Effector memory CD8-positive, alpha-beta T cell (primary cell): ENCODE data around the gene RFPL4A.
A peak's percentile ranks its signal among the peaks of the same experiment; 100 is the strongest.
"Not testable (repeated sequence)": the region's sequence is repeated elsewhere in the genome, so short reads cannot be mapped to it uniquely, and the experiment has no call there.

ENCODE experiments used
- ATAC-seq: fragments of 150-1000 bp; cut with Tn5 transposase; replicated peaks from 2 replicates; pipeline ENCODE4 v1.10.0; 2021; ENCODE audit warnings: mild to moderate bottlenecking, moderate library complexity
- DNase-seq, 3 experiments: peaks; one replicate each; pipeline ENCODE4 v3.0.0; 2021
- H3K27ac Mint-ChIP-seq, 2 donors: one replicate each; pipeline ENCODE4 v1.8.0; 2022; ENCODE audit warnings: mild to moderate bottlenecking in 2 of 2, mixed read lengths in 2 of 2, moderate library complexity in 2 of 2
- H3K27me3 Mint-ChIP-seq, 2 donors: one replicate each; pipeline ENCODE4 v1.8.0; 2022; ENCODE audit warnings: mixed read lengths in 2 of 2
- H3K36me3 Mint-ChIP-seq: one replicate; pipeline ENCODE4 v1.8.0; 2022; ENCODE audit warnings: mild to moderate bottlenecking, moderate library complexity, mixed read lengths; ENCODE audit not compliant: insufficient read depth
- H3K4me1 Mint-ChIP-seq, 2 donors: one replicate each; pipeline ENCODE4 v1.8.0; 2022; ENCODE audit warnings: low read depth in 2 of 2, mixed read lengths in 2 of 2
- H3K4me3 Mint-ChIP-seq, 2 donors: one replicate each; pipeline ENCODE4 v1.8.0; 2022; ENCODE audit warnings: mild to moderate bottlenecking in 2 of 2, mixed read lengths in 2 of 2, moderate library complexity in 2 of 2
- H3K9me3 Mint-ChIP-seq, 2 donors: one replicate each; pipeline ENCODE4 v1.8.0; 2022; ENCODE audit warnings: mixed read lengths in 2 of 2

RFPL4A gene

GRCh38 chr19:55756808-55757207 is 2.1 kb upstream of the RFPL4A start:
- H3K27me3 Mint-ChIP-seq = peaks cover 40 to 60% of the 10 kb centered on the region in 2 donors
- DNase-seq, H3K27ac Mint-ChIP-seq, H3K36me3 Mint-ChIP-seq, H3K4me1 Mint-ChIP-seq, H3K4me3 Mint-ChIP-seq, H3K9me3 Mint-ChIP-seq, ATAC-seq: not testable (repeated sequence)

GRCh38 chr19:55766466-55766865 is 7.6 kb downstream of the RFPL4A start:
- H3K4me1 Mint-ChIP-seq = no peaks in the 10 kb centered on the region
- peaks cover 40 to 49% of the 10 kb centered on the region in 2 donors for H3K27me3 Mint-ChIP-seq
- H3K27ac Mint-ChIP-seq = no peak overlapping the region
- DNase-seq = no peak
- no peak overlapping the region for H3K4me3 Mint-ChIP-seq
- H3K36me3 Mint-ChIP-seq = no peaks in the 10 kb centered on the region
- H3K9me3 Mint-ChIP-seq = peaks cover 0 to 3% of the 10 kb centered on the region in 2 donors
- ATAC-seq = no peak

- H3K27ac Mint-ChIP-seq, H3K4me3 Mint-ChIP-seq, ATAC-seq, DNase-seq, H3K4me1 Mint-ChIP-seq, H3K36me3 Mint-ChIP-seq, H3K9me3 Mint-ChIP-seq: not testable (repeated sequence)
- H3K27me3 Mint-ChIP-seq = peaks cover 40 to 46% of the 10 kb centered on the region in 2 donors
Measured at GRCh38 chr19:55768818-55769217, 9.9 kb downstream of the RFPL4A start, which contains the start of gene RFPL4AL1. RFPL4AL1 (plus strand) TSS chr19:55769118; CDS start chr19:55771805, 2,687 bp downstream.

DNA sequence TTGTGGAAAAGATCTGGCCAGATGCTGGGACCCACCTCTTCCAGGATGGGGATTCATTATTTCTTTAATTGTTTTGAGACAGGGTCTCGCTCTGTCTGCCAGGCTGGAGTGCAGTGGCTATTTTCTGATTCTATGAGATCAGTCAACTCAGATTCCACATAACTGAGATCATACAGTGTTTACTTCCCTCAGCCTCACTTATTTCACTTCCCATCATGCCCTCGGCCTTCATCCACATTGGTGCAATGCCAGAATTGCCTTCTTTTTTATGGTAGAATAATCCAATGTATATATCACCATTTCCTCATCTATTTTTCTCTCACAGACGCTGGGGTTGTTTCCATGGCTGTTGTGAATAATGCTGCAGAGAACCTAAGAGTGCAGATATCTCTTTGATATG is 10.7 kb downstream of the RFPL4A start:
- H3K27ac Mint-ChIP-seq, ATAC-seq, H3K4me1 Mint-ChIP-seq, H3K4me3 Mint-ChIP-seq, H3K9me3 Mint-ChIP-seq, H3K36me3 Mint-ChIP-seq, DNase-seq: not testable (repeated sequence)
- H3K27me3 Mint-ChIP-seq = peaks cover 38 to 45% of the 10 kb centered on the region in 2 donors

GRCh38 chr19:55777528-55777927 is 18.6 kb downstream of the RFPL4A start:
- peaks cover 33 to 60% of the 10 kb centered on the region in 2 donors for H3K27me3 Mint-ChIP-seq
- H3K4me1 Mint-ChIP-seq = no peaks in the 10 kb centered on the region
- no peaks in the 10 kb centered on the region for H3K36me3 Mint-ChIP-seq
- no peaks in the 10 kb centered on the region for H3K9me3 Mint-ChIP-seq
- ATAC-seq (no peak), DNase-seq (no peak)
- no peak overlapping the region for H3K27ac Mint-ChIP-seq
- H3K4me3 Mint-ChIP-seq = no peak overlapping the region

- DNase-seq (no peak), ATAC-seq (no peak)
- Mint-ChIP-seq H3K27me3 (peaks cover 33 to 63% of the 10 kb centered on the region in 2 donors), H3K4me3 (no peak overlapping the region), H3K27ac (no peak overlapping the region), H3K4me1 (no peaks in the 10 kb centered on the region), H3K36me3 (no peaks in the 10 kb centered on the region), H3K9me3 (no peaks in the 10 kb centered on the region)
Measured at GRCh38 chr19:55778331-55778730, 19.4 kb downstream of the RFPL4A start.

DNA sequence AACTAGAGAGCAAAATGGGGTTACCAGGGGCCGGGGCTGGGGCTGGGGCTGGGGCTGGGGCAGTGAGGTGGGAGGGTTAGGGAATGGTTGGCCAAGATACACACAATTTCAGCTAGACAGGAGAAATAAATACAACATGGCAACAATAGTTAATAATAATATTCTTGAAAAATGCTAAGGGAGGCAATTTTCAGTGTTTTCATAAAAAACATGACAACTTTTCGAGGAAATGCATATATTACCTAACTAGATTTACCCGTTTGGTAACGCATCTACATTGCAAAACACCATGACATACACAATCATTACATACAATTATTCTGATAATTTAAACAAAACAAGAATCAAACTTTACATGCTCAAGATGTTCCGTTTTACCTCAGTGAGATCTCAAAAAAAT is 22.2 kb downstream of the RFPL4A start:
- Mint-ChIP-seq H3K36me3 (no peaks in the 10 kb centered on the region), H3K4me3 (no peak overlapping the region), H3K9me3 (no peaks in the 10 kb centered on the region), H3K27me3 (peaks cover 20 to 62% of the 10 kb centered on the region in 2 donors), H3K27ac (no peak overlapping the region), H3K4me1 (no peaks in the 10 kb centered on the region)
- ATAC-seq = no peak
- no peak for DNase-seq

DNA sequence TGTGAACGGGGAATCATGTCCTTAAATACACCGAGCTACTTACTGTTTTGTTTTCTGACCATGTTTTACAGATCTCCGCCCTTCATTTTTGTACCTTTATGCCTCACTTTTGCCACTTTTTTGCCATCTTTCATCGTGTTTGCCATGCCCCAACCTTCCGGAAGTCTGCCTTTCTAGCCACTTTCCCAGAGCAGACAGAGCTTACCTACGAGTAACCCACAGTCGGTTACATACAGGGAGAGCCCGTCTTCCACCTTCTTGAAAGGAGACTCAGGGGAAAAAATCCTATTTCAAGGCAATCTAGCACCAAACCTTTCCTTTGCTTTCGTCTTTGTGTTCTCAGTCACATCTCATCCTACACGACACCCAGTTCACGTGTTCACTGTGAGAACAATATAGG is 36.1 kb downstream of the RFPL4A start:
- Mint-ChIP-seq H3K9me3 (peaks cover 1 to 2% of the 10 kb centered on the region in 2 donors), H3K27ac (no peak overlapping the region), H3K4me3 (no peak overlapping the region), H3K4me1 (no peaks in the 10 kb centered on the region), H3K27me3 (peaks cover 24 to 38% of the 10 kb centered on the region in 2 donors), H3K36me3 (no peaks in the 10 kb centered on the region)
- DNase-seq = no peak
- ATAC-seq = no peak

DNA sequence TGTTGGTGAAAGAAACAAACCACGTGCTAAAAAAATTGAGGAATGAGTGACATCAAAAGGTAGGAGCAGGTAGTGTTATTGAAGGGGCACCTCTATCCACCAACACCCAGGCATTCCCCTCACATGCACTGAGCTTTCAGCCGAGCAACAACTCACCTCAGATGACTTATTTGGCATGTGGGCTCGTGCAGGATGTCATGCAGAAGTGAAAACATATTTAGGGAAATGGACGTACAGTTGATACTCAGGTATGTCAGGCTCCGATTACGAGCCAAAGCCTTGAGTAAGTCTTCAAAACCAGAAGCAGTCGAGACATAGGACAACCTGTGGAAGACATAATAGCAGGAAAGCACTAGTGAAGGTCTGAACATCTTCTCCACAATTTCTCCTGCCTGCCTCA is 42.5 kb downstream of the RFPL4A start:
- ATAC-seq (no peak), DNase-seq (no peak)
- H3K4me3 Mint-ChIP-seq = no peak overlapping the region
- H3K36me3 Mint-ChIP-seq = no peaks in the 10 kb centered on the region
- no peak overlapping the region for H3K27ac Mint-ChIP-seq
- no peaks in the 10 kb centered on the region for H3K4me1 Mint-ChIP-seq
- H3K9me3 Mint-ChIP-seq = peaks cover 0 to 11% of the 10 kb centered on the region in 2 donors
- peaks cover 21 to 57% of the 10 kb centered on the region in 2 donors for H3K27me3 Mint-ChIP-seq

DNA sequence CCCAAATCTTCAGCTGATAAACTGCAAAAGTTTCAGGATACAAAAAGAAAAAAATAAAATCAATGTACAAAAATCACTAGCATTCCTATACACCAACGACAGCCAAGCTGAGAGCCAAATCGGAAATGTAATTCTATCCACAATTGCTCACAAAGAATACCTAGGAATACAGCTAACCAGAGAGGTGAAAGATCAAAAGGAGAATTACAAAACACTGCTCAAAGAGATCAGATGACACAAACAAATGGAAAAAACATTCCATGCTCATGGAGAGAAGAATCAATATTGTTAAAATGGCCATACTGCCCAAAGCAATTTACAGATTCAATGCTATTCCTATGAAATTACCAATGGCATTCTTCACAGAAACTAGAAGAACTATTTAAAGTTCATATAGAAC is 43.4 kb downstream of the RFPL4A start:
- DNase-seq = no peak
- Mint-ChIP-seq H3K9me3 (peaks cover 0 to 19% of the 10 kb centered on the region in 2 donors), H3K36me3 (no peaks in the 10 kb centered on the region), H3K4me1 (no peaks in the 10 kb centered on the region), H3K4me3 (no peak overlapping the region), H3K27me3 (peaks cover 18 to 64% of the 10 kb centered on the region in 2 donors), H3K27ac (no peak overlapping the region)
- ATAC-seq = no peak

- no peaks in the 10 kb centered on the region for H3K36me3 Mint-ChIP-seq
- peaks cover 20 to 58% of the 10 kb centered on the region in 2 donors for H3K27me3 Mint-ChIP-seq
- H3K9me3 Mint-ChIP-seq = peaks cover 0 to 23% of the 10 kb centered on the region in 2 donors
- no peaks in the 10 kb centered on the region for H3K4me1 Mint-ChIP-seq
- no peak overlapping the region for H3K4me3 Mint-ChIP-seq
- DNase-seq (peak in 2 of 3 experiments; percentile 0 to 1), ATAC-seq (peak; percentile 27)
- H3K27ac Mint-ChIP-seq = no peak overlapping the region
Measured at GRCh38 chr19:55809381-55810058, 50.6 kb downstream of the RFPL4A start.

DNA sequence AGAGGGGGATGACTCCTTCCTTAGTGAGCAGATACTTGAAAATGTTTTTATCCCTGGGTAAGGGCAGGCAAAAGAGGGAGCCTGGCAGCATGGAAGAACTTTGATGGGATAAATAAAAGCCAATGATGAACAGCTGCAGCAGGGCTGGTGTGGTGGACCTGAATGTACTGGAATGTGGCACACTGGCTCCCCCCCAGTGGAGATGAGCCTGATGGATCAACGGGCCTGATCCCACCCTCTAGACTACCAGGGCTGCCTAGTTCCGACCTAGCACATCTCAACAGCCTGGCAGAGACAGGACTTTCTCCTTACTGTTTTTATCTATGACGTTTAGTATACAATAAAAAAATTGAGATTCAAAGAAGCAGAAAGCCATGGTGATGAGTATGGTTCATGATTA is 52.4 kb downstream of the RFPL4A start:
- ATAC-seq (no peak), DNase-seq (no peak)
- peaks cover 25 to 52% of the 10 kb centered on the region in 2 donors for H3K27me3 Mint-ChIP-seq
- H3K27ac Mint-ChIP-seq = no peak overlapping the region
- H3K9me3 Mint-ChIP-seq = peaks cover 2 to 13% of the 10 kb centered on the region in 2 donors
- no peaks in the 10 kb centered on the region for H3K4me1 Mint-ChIP-seq
- no peak overlapping the region for H3K4me3 Mint-ChIP-seq
- H3K36me3 Mint-ChIP-seq = no peaks in the 10 kb centered on the region

DNA sequence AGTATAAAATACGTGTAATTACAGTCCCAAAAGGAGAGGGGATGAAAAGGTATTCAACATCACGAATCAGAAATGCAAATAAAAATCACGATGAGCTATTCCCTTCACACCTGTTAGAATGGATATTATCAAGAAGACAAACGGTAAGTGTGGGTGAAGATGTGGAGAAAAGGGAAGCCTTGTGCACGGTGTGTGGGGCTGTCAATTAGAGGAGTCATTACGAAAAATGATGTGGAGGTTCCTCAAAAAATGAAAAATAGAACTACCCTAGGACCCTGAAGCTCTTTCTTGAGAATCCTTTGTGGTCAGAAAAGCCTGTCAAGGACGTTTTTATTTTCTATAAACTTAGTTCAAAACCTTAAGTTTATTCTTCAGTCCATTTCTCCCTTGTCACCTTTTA is 53.6 kb downstream of the RFPL4A start:
- DNase-seq (no peak), ATAC-seq (no peak)
- peaks cover 25 to 41% of the 10 kb centered on the region in 2 donors for H3K27me3 Mint-ChIP-seq
- H3K4me1 Mint-ChIP-seq = no peaks in the 10 kb centered on the region
- peaks cover 2% of the 10 kb centered on the region in 2 donors for H3K9me3 Mint-ChIP-seq
- no peaks in the 10 kb centered on the region for H3K36me3 Mint-ChIP-seq
- no peak overlapping the region for H3K4me3 Mint-ChIP-seq
- no peak overlapping the region for H3K27ac Mint-ChIP-seq
